ENCODE measurements around the gene ANKS1B. TPM values are rescaled to one million over a fixed set of nuclear protein-coding genes. Genes with fewer than 3 reads are reported as not detected.

ANKS1B gene
- polyA plus RNA-seq, 3 donors, result not detected

DNA sequence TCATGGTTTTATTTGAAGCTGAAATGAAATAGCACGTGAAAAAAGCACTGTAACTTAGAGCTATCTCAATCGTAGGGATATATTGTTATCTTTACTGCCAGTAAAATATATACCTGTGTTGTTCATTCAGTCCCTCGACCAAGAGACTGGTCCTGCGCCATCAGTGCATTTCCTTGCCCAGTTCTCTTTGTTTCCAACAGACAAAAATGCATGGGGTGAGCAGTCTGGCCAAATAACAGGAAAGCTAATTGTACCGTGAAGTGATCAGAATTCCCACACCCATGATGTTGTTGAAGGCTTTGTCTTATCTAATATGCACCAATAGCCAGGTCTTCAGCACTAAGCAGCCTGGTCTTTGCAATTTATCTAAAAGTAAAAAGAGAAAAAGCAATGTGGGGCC lies 814.3 kb downstream of the ANKS1B start:
- no peaks in the 10 kb centered on the region for H3K79me2 ChIP-seq (ENCODE audit: insufficient read depth, low read length)
- TF ChIP-seq, protein P1, sequence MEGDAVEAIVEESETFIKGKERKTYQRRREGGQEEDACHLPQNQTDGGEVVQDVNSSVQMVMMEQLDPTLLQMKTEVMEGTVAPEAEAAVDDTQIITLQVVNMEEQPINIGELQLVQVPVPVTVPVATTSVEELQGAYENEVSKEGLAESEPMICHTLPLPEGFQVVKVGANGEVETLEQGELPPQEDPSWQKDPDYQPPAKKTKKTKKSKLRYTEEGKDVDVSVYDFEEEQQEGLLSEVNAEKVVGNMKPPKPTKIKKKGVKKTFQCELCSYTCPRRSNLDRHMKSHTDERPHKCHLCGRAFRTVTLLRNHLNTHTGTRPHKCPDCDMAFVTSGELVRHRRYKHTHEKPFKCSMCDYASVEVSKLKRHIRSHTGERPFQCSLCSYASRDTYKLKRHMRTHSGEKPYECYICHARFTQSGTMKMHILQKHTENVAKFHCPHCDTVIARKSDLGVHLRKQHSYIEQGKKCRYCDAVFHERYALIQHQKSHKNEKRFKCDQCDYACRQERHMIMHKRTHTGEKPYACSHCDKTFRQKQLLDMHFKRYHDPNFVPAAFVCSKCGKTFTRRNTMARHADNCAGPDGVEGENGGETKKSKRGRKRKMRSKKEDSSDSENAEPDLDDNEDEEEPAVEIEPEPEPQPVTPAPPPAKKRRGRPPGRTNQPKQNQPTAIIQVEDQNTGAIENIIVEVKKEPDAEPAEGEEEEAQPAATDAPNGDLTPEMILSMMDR (IDR thresholded peaks at IDR 0.05), result no peak
- no peaks in the 10 kb centered on the region for H3K36me3 Mint-ChIP-seq
- no peak overlapping the region for H3K4me3 ChIP-seq (replicated peaks in 1 of 3; ENCODE audit: low read depth in 2 of 3, low read length in 3 of 3)
- peaks cover 0 to 6% (median 3%) of the 10 kb centered on the region in 3 donors for H3K27me3 Mint-ChIP-seq (ENCODE audit: low read depth in 3 of 3)
- no peaks in the 10 kb centered on the region for H3K36me3 ChIP-seq (replicated peaks in 1 of 2; ENCODE audit: control insufficient read depth in 1 of 2, insufficient read depth in 2 of 2, low read length in 2 of 2)
- no peaks in the 10 kb centered on the region for H3K27me3 ChIP-seq (ENCODE audit: control insufficient read depth in 2 of 2, insufficient read depth in 2 of 2, low read length in 2 of 2)
- no peaks in the 10 kb centered on the region for H3K4me1 ChIP-seq (ENCODE audit: control insufficient read depth in 1 of 2, insufficient read depth in 2 of 2, low read length in 2 of 2)
- intact Hi-C loops (cut with micrococcal nuclease), result loop anchor here in 1 of 2 donors (5.0 kb wide), 1 partner anchor 128 kb away; no protein-coding TSS in a partner anchor
- no peak overlapping the region for H3K9ac ChIP-seq (ENCODE audit: insufficient read depth, low read length, poor library complexity, severe bottlenecking)
- no peak overlapping the region for H3K4me3 Mint-ChIP-seq
- no peaks in the 10 kb centered on the region for H3K4me1 Mint-ChIP-seq
- H3K9me3 Mint-ChIP-seq, result no peaks in the 10 kb centered on the region
- no peak overlapping the region for H2AFZ ChIP-seq (ENCODE audit: insufficient read depth, low read depth, low read length, poor library complexity, severe bottlenecking)
- no peaks in the 10 kb centered on the region for H4K20me1 ChIP-seq (ENCODE audit: insufficient read depth, low read length)
- no peak for DNase-seq
- WGBS (ENCODE audit: insufficient coverage), result 73% methylated on average over 2 of the region's 5 CpGs
- no peak overlapping the region for H3K27ac Mint-ChIP-seq
- no peaks in the 10 kb centered on the region for H3K9me3 ChIP-seq (replicated peaks in 1 of 2; ENCODE audit: control insufficient read depth in 1 of 2, insufficient read depth in 1 of 2, low read length in 2 of 2)
- no peak overlapping the region for H3K27ac ChIP-seq (ENCODE audit: low read depth in 1 of 2, low read length in 2 of 2)
- no peak overlapping the region for H3K4me2 ChIP-seq (replicated peaks; ENCODE audit: extremely low read depth, low read length, poor library complexity, severe bottlenecking)

DNA sequence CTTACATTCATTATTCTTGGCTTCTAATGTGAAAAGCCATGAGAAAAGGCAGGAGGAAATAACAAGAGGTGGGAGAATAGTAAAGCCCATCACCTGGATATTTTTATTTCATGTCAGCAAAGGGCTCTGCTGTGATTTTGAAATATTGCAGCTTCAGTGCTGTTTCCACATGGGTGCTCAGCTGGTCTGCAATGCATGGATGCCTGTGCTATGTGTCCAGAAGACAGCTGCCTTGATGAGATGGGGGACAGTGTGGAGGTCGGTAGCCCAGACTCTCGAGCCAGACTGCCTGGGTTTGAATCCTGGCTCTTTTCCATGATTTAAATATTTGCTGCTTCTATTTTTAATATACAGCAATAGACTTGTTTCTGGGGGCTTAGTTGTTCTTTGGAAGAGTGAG lies 814.7 kb downstream of the ANKS1B start:
- Histone ChIP-seq H4K20me1 (ENCODE audit: insufficient read depth, low read length) (no peaks in the 10 kb centered on the region), H3K9ac (ENCODE audit: insufficient read depth, low read length, poor library complexity, severe bottlenecking) (no peak overlapping the region), H3K36me3 (replicated peaks in 1 of 2; ENCODE audit: control insufficient read depth in 1 of 2, insufficient read depth in 2 of 2, low read length in 2 of 2) (no peaks in the 10 kb centered on the region), H3K27ac (ENCODE audit: low read depth in 1 of 2, low read length in 2 of 2) (no peak overlapping the region), H3K4me1 (ENCODE audit: control insufficient read depth in 1 of 2, insufficient read depth in 2 of 2, low read length in 2 of 2) (no peaks in the 10 kb centered on the region), H2AFZ (ENCODE audit: insufficient read depth, low read depth, low read length, poor library complexity, severe bottlenecking) (no peak overlapping the region), H3K4me2 (replicated peaks; ENCODE audit: extremely low read depth, low read length, poor library complexity, severe bottlenecking) (no peak overlapping the region), H3K27me3 (ENCODE audit: control insufficient read depth in 2 of 2, insufficient read depth in 2 of 2, low read length in 2 of 2) (no peaks in the 10 kb centered on the region), H3K4me3 (replicated peaks in 1 of 3; ENCODE audit: low read depth in 2 of 3, low read length in 3 of 3) (no peak overlapping the region), H3K79me2 (ENCODE audit: insufficient read depth, low read length) (no peaks in the 10 kb centered on the region), H3K9me3 (replicated peaks in 1 of 2; ENCODE audit: control insufficient read depth in 1 of 2, insufficient read depth in 1 of 2, low read length in 2 of 2) (no peaks in the 10 kb centered on the region)
- Mint-ChIP-seq H3K4me3 (no peak overlapping the region), H3K27me3 (ENCODE audit: low read depth in 3 of 3) (peaks cover 0 to 6% (median 4%) of the 10 kb centered on the region in 3 donors), H3K36me3 (no peaks in the 10 kb centered on the region), H3K27ac (no peak overlapping the region), H3K9me3 (no peaks in the 10 kb centered on the region), H3K4me1 (no peaks in the 10 kb centered on the region)
- TF ChIP-seq, protein P1 (IDR thresholded peaks at IDR 0.05), result no peak
- no peak for DNase-seq
- intact Hi-C loops (cut with micrococcal nuclease), result loop anchor here in 1 of 2 donors (5.0 kb wide), 1 partner anchor 128 kb away; no protein-coding TSS in a partner anchor
- no CpG with 5 or more reads among the region's 2 CpGs for WGBS (ENCODE audit: insufficient coverage)

Measured in CD14-positive monocyte (primary cell).